Measurements from ENCODE around the gene ASB13.

DNA sequence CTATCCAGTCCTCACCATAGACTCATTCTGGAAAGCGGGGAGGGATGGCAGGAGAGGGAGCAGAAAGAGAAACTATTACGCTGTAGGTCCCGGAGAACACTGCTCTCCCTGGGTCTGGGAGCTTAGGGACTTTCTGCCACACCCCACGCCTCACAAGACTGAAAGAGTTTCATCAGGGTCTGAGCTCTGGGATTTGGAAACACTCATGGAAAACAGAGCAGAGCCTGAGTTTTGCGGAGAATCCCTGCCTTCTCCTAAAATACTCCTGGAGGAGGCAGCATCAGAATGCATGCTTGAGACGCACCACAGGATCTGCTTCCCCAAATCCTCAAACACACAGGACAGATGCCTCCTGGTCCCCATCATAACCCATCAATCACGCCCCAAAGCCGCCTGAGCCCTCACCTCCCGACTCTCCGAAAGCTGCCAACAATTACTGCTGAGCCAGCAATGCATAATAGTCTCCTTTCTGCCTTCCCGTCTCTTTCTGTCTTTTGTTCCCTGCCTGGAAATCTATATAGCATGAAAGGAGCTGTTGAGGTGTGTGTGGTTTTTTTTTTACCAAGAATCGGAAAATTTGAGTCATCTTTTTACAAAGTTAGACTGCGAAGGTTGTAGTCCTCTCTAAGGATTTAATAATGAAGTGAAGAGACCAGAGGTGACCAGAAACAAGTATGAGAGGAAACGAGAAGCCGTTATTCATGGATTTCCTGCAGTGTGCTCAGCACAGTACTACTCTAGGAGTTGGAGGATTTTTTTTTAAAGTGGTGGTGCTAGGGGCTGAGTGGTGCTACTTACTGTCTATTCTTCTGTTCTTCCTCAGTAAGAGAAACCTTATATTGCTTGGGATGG lies 37.7 kb downstream of the ASB13 start:
- TF ChIP-seq, protein P1, sequence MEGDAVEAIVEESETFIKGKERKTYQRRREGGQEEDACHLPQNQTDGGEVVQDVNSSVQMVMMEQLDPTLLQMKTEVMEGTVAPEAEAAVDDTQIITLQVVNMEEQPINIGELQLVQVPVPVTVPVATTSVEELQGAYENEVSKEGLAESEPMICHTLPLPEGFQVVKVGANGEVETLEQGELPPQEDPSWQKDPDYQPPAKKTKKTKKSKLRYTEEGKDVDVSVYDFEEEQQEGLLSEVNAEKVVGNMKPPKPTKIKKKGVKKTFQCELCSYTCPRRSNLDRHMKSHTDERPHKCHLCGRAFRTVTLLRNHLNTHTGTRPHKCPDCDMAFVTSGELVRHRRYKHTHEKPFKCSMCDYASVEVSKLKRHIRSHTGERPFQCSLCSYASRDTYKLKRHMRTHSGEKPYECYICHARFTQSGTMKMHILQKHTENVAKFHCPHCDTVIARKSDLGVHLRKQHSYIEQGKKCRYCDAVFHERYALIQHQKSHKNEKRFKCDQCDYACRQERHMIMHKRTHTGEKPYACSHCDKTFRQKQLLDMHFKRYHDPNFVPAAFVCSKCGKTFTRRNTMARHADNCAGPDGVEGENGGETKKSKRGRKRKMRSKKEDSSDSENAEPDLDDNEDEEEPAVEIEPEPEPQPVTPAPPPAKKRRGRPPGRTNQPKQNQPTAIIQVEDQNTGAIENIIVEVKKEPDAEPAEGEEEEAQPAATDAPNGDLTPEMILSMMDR (IDR thresholded peaks at IDR 0.05) = no peak
- no peak for TF ChIP-seq POLR2AphosphoS5 (IDR thresholded peaks at IDR 0.05; ENCODE audit: low read depth, low read length)
- no peak for TF ChIP-seq RAD21 (IDR thresholded peaks at IDR 0.05; ENCODE audit: low read length)
- TF ChIP-seq, protein P2, sequence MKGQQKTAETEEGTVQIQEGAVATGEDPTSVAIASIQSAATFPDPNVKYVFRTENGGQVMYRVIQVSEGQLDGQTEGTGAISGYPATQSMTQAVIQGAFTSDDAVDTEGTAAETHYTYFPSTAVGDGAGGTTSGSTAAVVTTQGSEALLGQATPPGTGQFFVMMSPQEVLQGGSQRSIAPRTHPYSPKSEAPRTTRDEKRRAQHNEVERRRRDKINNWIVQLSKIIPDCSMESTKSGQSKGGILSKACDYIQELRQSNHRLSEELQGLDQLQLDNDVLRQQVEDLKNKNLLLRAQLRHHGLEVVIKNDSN (IDR thresholded peaks at IDR 0.05; ENCODE audit: borderline replicate concordance, low read depth) = no peak
- TF ChIP-seq EP300 (IDR thresholded peaks at IDR 0.05; ENCODE audit: borderline replicate concordance in 1 of 2, low read depth in 1 of 2, low read length in 1 of 2) = no peak
- no peak for TF ChIP-seq IRF3 (IDR thresholded peaks at IDR 0.05; ENCODE audit: low read depth, low read length)
- no peak for TF ChIP-seq CHD2 (IDR thresholded peaks at IDR 0.05; ENCODE audit: low read length, partially characterized antibody)
- TF ChIP-seq, protein P3, sequence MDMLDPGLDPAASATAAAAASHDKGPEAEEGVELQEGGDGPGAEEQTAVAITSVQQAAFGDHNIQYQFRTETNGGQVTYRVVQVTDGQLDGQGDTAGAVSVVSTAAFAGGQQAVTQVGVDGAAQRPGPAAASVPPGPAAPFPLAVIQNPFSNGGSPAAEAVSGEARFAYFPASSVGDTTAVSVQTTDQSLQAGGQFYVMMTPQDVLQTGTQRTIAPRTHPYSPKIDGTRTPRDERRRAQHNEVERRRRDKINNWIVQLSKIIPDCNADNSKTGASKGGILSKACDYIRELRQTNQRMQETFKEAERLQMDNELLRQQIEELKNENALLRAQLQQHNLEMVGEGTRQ (IDR thresholded peaks at IDR 0.05; ENCODE audit: borderline replicate concordance, low read depth, low read length) = no peak
- no peak for TF ChIP-seq EZH2phosphoT487 (IDR thresholded peaks at IDR 0.05; ENCODE audit: borderline replicate concordance, low read depth)
- TF ChIP-seq FOXM1 (IDR thresholded peaks at IDR 0.05; ENCODE audit: low read depth) = no peak
- TF ChIP-seq FOSL2 (IDR thresholded peaks at IDR 0.05; ENCODE audit: borderline replicate concordance, low read depth) = no peak
